AG10803 (cell line): ENCODE measurements around the gene ABCD1.

ENCODE experiments used
- DNase-seq: peaks from one replicate; pipeline ENCODE4 v3.0.0; 2010; ENCODE audit warnings: low read depth
- H3K4me3 ChIP-seq: 2 replicates; pipeline ENCODE4 v1.5.1; 2011; ENCODE audit warnings: mild to moderate bottlenecking, low read length, control low read depth
- CTCF ChIP-seq: conservative IDR thresholded peaks from 2 replicates; pipeline ENCODE4 v1.5.1; 2011; ENCODE audit warnings: mild to moderate bottlenecking, low read length, control low read depth, inconsistent platforms

Gene ABCD1

GRCh38 chrX:153783378-153784013, 58.8 kb downstream of the ABCD1 start:
- DNase-seq: no peak
- no peak for TF ChIP-seq CTCF
- no peak overlapping the region for H3K4me3 ChIP-seq

DNA sequence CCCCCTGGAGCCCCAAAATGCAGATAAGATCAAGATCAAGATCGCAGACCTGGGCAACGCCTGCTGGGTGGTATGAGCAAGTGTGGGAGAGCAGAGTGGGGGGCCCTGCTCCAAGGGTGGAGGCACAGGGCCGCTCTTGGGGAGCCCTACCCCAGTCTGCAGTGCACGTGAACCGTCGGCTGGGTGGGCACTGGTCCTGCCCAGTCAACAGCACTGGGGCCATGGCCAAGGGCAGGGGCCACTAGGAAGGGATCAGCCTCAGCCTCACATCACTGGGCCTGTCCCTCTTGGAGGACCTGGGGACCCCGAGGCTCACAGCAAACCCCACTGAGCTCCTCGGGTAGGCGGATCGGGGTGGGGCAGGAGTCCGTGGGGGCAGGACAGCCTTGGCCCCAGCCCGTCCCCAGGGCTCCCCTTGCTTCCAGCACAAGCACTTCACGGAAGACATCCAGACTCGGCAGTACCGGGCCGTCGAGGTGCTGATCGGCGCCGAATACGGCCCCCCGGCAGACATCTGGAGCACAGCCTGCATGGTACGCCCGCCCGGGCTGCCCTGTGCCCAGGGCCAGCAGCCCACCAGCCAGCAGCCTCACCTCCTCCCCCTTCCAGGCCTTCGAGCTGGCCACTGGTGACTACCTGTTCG, 59.8 kb downstream of the ABCD1 start:
- TF ChIP-seq CTCF: no peak
- DNase-seq: no peak
- no peak overlapping the region for H3K4me3 ChIP-seq

DNA sequence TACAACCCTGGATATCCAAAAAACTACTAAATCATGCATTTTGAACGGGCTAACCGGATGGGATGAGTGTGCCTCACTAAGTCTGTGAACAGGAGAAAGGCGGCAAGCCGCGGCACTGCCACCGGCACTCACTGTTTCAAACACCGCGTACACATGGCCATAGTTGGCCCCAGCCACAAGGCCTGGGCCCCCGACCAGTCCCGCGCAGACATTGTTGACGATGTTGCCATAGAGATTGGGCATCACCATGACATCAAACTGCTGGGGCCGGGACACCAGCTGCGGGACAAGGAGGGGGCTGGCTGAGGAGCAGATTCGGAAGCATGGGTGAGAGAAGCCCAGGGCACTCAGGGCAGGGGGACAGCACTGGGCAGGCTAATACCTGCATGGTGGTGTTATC, 62.0 kb downstream of the ABCD1 start:
- no peak for DNase-seq
- H3K4me3 ChIP-seq: no peak overlapping the region
- TF ChIP-seq CTCF: no peak

- no peak for DNase-seq
- no peak for TF ChIP-seq CTCF
- no peak overlapping the region for H3K4me3 ChIP-seq
Observed at GRCh38 chrX:153789654-153790053, 65.0 kb downstream of the ABCD1 start.

DNA sequence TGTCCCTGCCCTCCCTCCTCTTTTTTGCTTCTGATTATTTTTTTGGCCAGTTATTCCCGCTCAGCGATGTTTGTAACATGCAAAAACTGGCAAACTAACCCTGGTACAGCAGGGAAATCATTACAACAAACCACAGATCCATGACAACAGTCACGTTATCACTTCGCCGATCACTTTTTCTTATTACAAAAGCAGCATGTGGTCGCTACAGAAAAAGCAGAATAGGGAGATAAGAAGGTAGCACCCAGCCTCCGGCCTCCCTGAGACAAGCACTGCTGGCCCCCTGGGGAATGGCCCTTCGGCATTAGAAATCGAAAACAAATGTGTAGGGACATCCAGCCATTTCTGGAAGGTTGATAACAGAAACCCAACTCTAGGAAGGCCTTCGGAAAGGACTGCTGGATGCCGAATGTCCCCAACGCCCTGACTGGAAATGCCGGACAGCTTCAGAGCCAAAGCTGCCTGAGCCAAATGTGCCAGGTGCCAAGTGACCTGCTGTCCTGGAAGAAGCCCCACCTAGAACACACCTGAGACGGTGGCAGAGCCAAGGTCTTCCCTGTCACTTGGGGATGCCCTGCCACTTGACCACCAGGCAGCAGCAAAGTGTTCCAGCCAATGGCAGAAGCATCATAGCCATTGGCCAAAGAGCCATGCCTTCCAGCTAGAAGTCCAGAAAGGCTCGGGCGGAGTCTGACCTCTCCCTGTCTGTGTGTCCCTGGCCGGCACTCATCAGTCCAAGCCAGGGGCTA, 66.6 kb downstream of the ABCD1 start:
- no peak overlapping the region for H3K4me3 ChIP-seq
- TF ChIP-seq CTCF: no peak
- no peak for DNase-seq

DNA sequence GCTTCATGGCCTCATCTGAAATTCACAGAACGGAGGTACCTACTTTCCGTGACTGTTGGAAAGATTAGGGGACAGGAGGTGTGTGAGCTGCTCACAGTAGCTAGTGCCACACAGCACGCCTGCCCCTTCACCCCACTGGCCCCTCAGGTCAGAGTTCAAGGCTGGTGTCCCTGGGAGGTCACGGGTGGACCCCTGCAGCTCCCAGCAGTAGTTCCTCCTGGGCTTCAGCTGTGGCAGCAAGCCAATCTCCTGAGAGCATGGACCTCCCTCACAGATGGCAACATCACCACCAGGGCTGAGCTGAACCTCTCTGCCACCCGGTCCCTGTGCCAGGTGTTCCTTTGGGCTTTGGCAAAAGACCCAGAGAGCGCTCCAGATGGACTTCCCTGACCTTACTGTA, 67.7 kb downstream of the ABCD1 start:
- no peak overlapping the region; the same call in 1 of the 2 replicates for H3K4me3 ChIP-seq
- DNase-seq: no peak
- TF ChIP-seq CTCF: no peak
